AG09309 (cell line): ENCODE data around the gene PCNX2.
A peak's percentile ranks its signal among the peaks of the same experiment; 100 is the strongest.

Experiments used
- DNase-seq: peaks from one replicate; pipeline ENCODE4 v3.0.0-alpha.2; 2010; ENCODE audit warnings: low read depth
- H3K4me3 ChIP-seq: 2 replicates; pipeline ENCODE4 v1.5.1; 2011; ENCODE audit warnings: mild to moderate bottlenecking, low read depth, low read length, moderate library complexity; ENCODE audit not compliant: control insufficient read depth
- CTCF ChIP-seq: IDR thresholded peaks from 2 replicates; pipeline ENCODE4 v1.5.1; 2011; ENCODE audit warnings: mild to moderate bottlenecking, low read depth, low read length, inconsistent platforms; ENCODE audit not compliant: insufficient read depth, control insufficient read depth; ENCODE audit errors: missing control alignments

Gene PCNX2

GRCh38 chr1:233237647-233238046, 57.9 kb downstream of the PCNX2 start:
- no peak for DNase-seq
- H3K4me3 ChIP-seq, result no peak overlapping the region
- no peak for TF ChIP-seq CTCF

- TF ChIP-seq CTCF, result no peak
- DNase-seq, result no peak
These were observed 62.0 kb downstream of the PCNX2 start for GRCh38 chr1:233233508-233234040.

GRCh38 chr1:233230011-233230410, 65.5 kb downstream of the PCNX2 start:
- no peak for DNase-seq

More at GRCh38 chr1:233233508-233234040, 62.0 kb downstream of the PCNX2 start:
- no peak overlapping the region for H3K4me3 ChIP-seq

GRCh38 chr1:233229288-233229687, 66.2 kb downstream of the PCNX2 start:
- H3K4me3 ChIP-seq, result no peak overlapping the region
- TF ChIP-seq CTCF, result no peak
- DNase-seq, result peak; percentile 11

More at GRCh38 chr1:233230011-233230410, 65.5 kb downstream of the PCNX2 start:
- no peak for TF ChIP-seq CTCF
- H3K4me3 ChIP-seq, result no peak overlapping the region

DNA sequence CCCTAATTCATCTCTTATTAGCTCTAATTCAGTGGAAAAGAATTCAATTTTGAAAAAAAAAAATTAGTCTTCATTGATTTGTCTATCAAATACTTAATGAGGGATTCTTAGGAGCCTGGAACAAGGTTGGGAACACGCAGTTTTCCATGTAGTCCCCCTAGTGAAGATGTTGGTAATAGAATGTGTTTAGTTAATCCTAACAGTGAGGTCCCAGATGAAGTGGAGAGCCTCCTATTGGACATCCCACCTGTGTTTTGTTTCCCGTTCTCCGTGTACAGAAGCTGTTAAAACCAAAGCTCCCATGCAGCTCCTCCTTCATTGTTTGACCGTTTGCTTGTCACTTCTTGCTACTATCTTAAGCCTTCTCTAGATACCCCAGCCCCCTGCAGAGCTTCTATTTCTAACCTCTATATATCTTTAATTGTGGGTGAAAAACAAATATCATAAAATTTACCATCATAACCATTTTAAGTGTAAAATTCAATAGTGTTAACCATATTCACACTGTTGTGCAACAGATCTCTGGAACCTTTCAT, 67.5 kb downstream of the PCNX2 start:
- no peak overlapping the region for H3K4me3 ChIP-seq
- no peak for TF ChIP-seq CTCF

GRCh38 chr1:233224311-233224710, 71.2 kb downstream of the PCNX2 start:
- TF ChIP-seq CTCF, result no peak
- no peak for DNase-seq
- no peak overlapping the region for H3K4me3 ChIP-seq

More for the DNA sequence above, 67.5 kb downstream of the PCNX2 start:
- no peak for DNase-seq

GRCh38 chr1:233217832-233218231, 77.7 kb downstream of the PCNX2 start:
- DNase-seq, result no peak
- H3K4me3 ChIP-seq, result no peak overlapping the region
- TF ChIP-seq CTCF, result no peak
